Type B pancreatic cell (in vitro differentiated cells): Measurements from ENCODE around the gene SERPINA1. TPM values are rescaled to one million over a fixed set of nuclear protein-coding genes. Genes with fewer than 3 reads are reported as not detected.

Experiments used
- DNase-seq: peaks from one replicate; pipeline ENCODE4 v3.0.0; 2021; ENCODE audit warnings: mixed read lengths; ENCODE audit not compliant: unreplicated experiment; ENCODE audit errors: extremely low spot score
- H3K27ac Mint-ChIP-seq: 2 replicates; pipeline ENCODE4 v1.8.0; 2021; ENCODE audit warnings: mild to moderate bottlenecking, mixed read lengths
- H3K27me3 Mint-ChIP-seq: 2 replicates; pipeline ENCODE4 v1.8.0; 2021; ENCODE audit warnings: mixed read lengths
- H3K36me3 Mint-ChIP-seq: 2 replicates; pipeline ENCODE4 v1.8.0; 2021; ENCODE audit warnings: mixed read lengths
- H3K4me1 Mint-ChIP-seq: one replicate; pipeline ENCODE4 v1.8.0; 2021; ENCODE audit warnings: mixed read lengths; ENCODE audit not compliant: unreplicated experiment
- H3K4me3 Mint-ChIP-seq: 2 replicates; pipeline ENCODE4 v1.8.0; 2021; ENCODE audit warnings: mild to moderate bottlenecking, mixed read lengths
- H3K9me3 Mint-ChIP-seq: 2 replicates; pipeline ENCODE4 v1.8.0; 2021; ENCODE audit warnings: mixed read lengths
- CTCF ChIP-seq: fragments of 200-600 bp; sonication (generic); conservative IDR thresholded peaks from 2 replicates; pipeline ENCODE4 v1.5.0; 2021; ENCODE audit warnings: antibody characterized with exemption, mild to moderate bottlenecking
- long read RNA-seq: library from polyadenylated mRNA; unstranded; transcript quantifications from one replicate; pipeline ENCODE4 v2.0.0, GENCODE V29; 2020
- total RNA-seq: library from RNA; stranded (reverse); gene quantifications from 2 replicates; pipeline ENCODE4 v1.2.1, GENCODE V29; 2021; ENCODE audit warnings: low replicate concordance

SERPINA1 gene
- total RNA-seq: 313 and 712 TPM in 2 replicates
- long read RNA-seq, transcript SERPINA1-202 (5 exons, 1,622 nt): major isoform, 1,610 of 1,761 reads
- long read RNA-seq, partial matches to known transcripts: 140 of 1,761 reads
- long read RNA-seq, other reads (novel, unspliced or antisense): 11 of 1,761 reads

- Mint-ChIP-seq H3K9me3 (no peaks in the 10 kb centered on the region), H3K36me3 (no peaks in the 10 kb centered on the region), H3K4me3 (peak within 1 kb of the TSS; percentile 34), H3K27me3 (no peaks in the 10 kb centered on the region), H3K4me1 (peaks cover 9% of the 10 kb centered on the region), H3K27ac (peak within 1 kb of the TSS; percentile 56)
- no peak for DNase-seq
- no peak for TF ChIP-seq CTCF
Observed at GRCh38 chr14:94388384-94389103, at the start of gene SERPINA1. TSS of gene SERPINA1 (minus strand) at chr14:94388602. CDS start at chr14:94383237, 5,365 bp downstream.

DNA sequence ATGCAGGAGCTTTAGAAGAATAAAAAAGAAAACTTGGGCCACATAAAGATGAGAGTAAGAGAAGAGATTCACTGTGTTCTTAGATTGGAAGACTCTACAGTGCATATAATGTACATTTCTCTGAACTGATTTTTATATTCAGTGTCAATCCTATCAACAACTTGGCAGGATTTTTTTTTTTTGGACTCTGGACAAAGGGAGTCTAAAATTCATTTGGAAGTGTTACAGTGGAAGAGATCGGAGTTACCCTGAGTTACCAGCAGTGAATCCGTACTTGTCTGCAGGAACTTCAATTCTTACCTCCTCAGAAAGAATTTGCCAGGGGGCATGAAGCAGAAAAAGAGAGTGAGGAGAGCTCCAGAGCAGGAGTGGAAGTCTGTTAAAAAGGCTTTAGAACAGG lies 40.2 kb upstream of the SERPINA1 start:
- H3K27me3 Mint-ChIP-seq: peaks cover 6% of the 10 kb centered on the region
- H3K4me1 Mint-ChIP-seq: peaks cover 3% of the 10 kb centered on the region
- no peaks in the 10 kb centered on the region for H3K36me3 Mint-ChIP-seq
- no peak for DNase-seq
- no peaks in the 10 kb centered on the region for H3K9me3 Mint-ChIP-seq
- H3K4me3 Mint-ChIP-seq: no peak overlapping the region
- no peak for TF ChIP-seq CTCF
- no peak overlapping the region for H3K27ac Mint-ChIP-seq

- H3K27ac Mint-ChIP-seq: peak overlapping the region; percentile 51
- no peaks in the 10 kb centered on the region for H3K9me3 Mint-ChIP-seq
- H3K4me3 Mint-ChIP-seq: no peak overlapping the region
- H3K4me1 Mint-ChIP-seq: peaks cover 7% of the 10 kb centered on the region
- H3K36me3 Mint-ChIP-seq: no peaks in the 10 kb centered on the region
- TF ChIP-seq CTCF: no peak
- H3K27me3 Mint-ChIP-seq: peaks cover 4% of the 10 kb centered on the region
- no peak for DNase-seq
Observed at GRCh38 chr14:94427016-94427613, 38.7 kb upstream of the SERPINA1 start.

- peak overlapping the region; percentile 51 for H3K27ac Mint-ChIP-seq
- no peaks in the 10 kb centered on the region for H3K36me3 Mint-ChIP-seq
- H3K9me3 Mint-ChIP-seq: no peaks in the 10 kb centered on the region
- no peak for DNase-seq
- no peak for TF ChIP-seq CTCF
- peaks cover 7% of the 10 kb centered on the region for H3K4me1 Mint-ChIP-seq
- H3K27me3 Mint-ChIP-seq: peaks cover 4% of the 10 kb centered on the region
- H3K4me3 Mint-ChIP-seq: peak overlapping the region; percentile 48
Observed at GRCh38 chr14:94426526-94426925, 38.1 kb upstream of the SERPINA1 start.

DNA sequence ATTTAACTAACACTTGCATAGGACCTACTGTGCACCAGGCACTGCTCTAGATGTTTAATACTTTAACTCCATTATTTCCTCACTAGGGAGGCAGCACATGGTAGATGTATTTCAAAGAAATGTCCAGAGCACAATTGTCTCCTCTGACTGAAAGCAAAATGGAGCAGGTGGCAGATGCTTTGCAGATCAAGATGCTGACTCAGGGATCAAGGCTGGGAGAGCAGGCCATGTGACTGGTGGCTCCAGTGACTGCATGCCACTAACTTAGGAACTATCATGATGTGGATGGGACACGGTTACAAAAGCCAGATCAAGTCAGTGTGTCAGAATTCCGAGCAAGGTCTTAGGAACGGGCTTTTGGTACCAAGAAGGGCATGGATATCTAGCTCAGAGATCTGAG lies 36.0 kb upstream of the SERPINA1 start:
- peaks cover 8% of the 10 kb centered on the region for H3K27me3 Mint-ChIP-seq
- peaks cover 7% of the 10 kb centered on the region for H3K4me1 Mint-ChIP-seq
- no peaks in the 10 kb centered on the region for H3K9me3 Mint-ChIP-seq
- no peak overlapping the region for H3K27ac Mint-ChIP-seq
- H3K4me3 Mint-ChIP-seq: no peak overlapping the region
- no peaks in the 10 kb centered on the region for H3K36me3 Mint-ChIP-seq
- no peak for TF ChIP-seq CTCF
- DNase-seq: no peak
